K562 (cell line): ENCODE data around the gene ADAP2.

Experiments used
- ARID4B ChIP-seq: sonication (generic); formaldehyde crosslinking; IDR thresholded peaks from 2 replicates; pipeline ENCODE4 v1.8.0; 2022; ENCODE audit warnings: mild to moderate bottlenecking, missing genetic modification reagents
- FOXP1 ChIP-seq: sonication (generic); formaldehyde crosslinking; IDR thresholded peaks from 2 replicates; pipeline ENCODE4 v1.8.0; 2022; ENCODE audit warnings: mild to moderate bottlenecking, missing genetic modification reagents
- MTA2 ChIP-seq: fragments of 450-650 bp; IDR thresholded peaks from 2 replicates; pipeline ENCODE4 v1.6.1; 2016; ENCODE audit warnings: low read depth
- POLR2AphosphoS5 ChIP-seq: IDR thresholded peaks from 2 replicates; pipeline ENCODE4 v1.6.1; 2011; ENCODE audit warnings: mild to moderate bottlenecking, low read depth, low read length, moderate library complexity; ENCODE audit not compliant: control insufficient read depth, insufficient read depth
- SIN3A ChIP-seq, 2 experiments: fragments of 150-350 bp in 1 of 2; IDR thresholded peaks; 2 replicates each; pipeline ENCODE4 v1.6.1; 2011 to 2016; ENCODE audit warnings: borderline replicate concordance in 2 of 2, low read depth in 2 of 2, low read length in 2 of 2, mild to moderate bottlenecking in 2 of 2, moderate library complexity in 2 of 2; ENCODE audit not compliant: control insufficient read depth in 1 of 2
- SMAD1 ChIP-seq: fragments of 150-350 bp; IDR thresholded peaks from 2 replicates; pipeline ENCODE4 v1.6.1; 2014; ENCODE audit warnings: low read length, low read depth; ENCODE audit not compliant: partially characterized antibody
- YY1 ChIP-seq, 3 experiments: IDR thresholded peaks; 2 replicates each; pipeline ENCODE4 v1.6.1; 2011; ENCODE audit warnings: low read length in 2 of 3, mild to moderate bottlenecking in 2 of 3, moderate library complexity in 2 of 3, borderline replicate concordance in 1 of 3, control low read depth in 1 of 3, low read depth in 1 of 3; ENCODE audit not compliant: insufficient read depth in 3 of 3, insufficient replicate concordance in 2 of 3, control insufficient read depth in 1 of 3, insufficient read length in 1 of 3; ENCODE audit errors: extremely low read depth in 1 of 3
- ZSCAN29 ChIP-seq: fragments of 450-650 bp; IDR thresholded peaks from 2 replicates; pipeline ENCODE4 v1.6.1; 2017

- TF ChIP-seq ARID4B (no peak), POLR2AphosphoS5 (no peak), FOXP1 (CRISPR knock-in tag) (no peak), YY1 (IDR thresholded peaks at IDR 0.05; ENCODE audit: borderline replicate concordance in 1 of 3, control insufficient read depth in 1 of 3, extremely low read depth in 1 of 3, insufficient read depth in 3 of 3, insufficient read length in 1 of 3, insufficient replicate concordance in 2 of 3, low read depth in 1 of 3, low read length in 2 of 3) (no peak), SIN3A (IDR thresholded peaks at IDR 0.05; ENCODE audit: borderline replicate concordance in 2 of 2, control insufficient read depth in 1 of 2, low read depth in 2 of 2, low read length in 2 of 2) (no peak), SMAD1 (no peak), MTA2 (no peak), ZSCAN29 (no peak)
Observed at GRCh38 chr17:30942308-30943079, 20.7 kb downstream of the ADAP2 start.
